ENCODE results near the gene CACNA2D2.

The CACNA2D2 gene

DNA sequence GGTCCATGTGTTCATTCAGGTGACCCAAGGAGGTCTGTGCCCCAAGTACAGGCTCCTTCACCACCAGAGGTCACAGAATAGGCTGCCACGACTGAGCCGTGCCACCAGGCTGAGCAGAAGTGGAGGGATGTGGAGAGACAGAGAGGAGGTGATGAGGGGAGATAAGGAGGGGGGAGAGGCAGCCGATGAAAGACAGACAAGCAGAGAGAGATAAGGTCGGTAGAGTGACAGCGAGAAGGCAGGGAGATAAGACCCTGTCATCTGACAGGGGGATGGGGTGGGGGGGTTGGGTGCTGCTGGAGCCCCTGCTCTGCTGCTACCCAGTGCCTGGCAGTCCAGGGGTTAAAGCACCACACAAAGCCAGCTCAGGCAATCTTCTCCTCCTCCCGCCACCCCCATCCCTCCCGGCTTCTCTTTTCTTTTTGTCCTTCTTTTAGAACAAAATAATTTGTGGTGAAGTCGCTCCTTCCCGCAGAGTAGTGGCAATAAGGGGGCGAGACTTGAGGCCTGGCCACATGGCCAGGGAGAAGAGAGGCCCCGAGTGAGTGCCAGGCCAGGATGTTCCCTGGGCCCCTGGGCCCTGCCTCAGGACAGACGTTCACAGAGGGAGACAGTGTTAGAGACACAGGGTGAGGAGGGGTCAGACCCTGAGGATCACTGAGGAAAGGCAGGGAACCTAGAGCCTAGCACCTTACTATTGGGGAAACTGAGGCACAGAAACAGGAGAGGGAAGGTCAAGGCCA, 67.9 kb downstream of the CACNA2D2 start:
- in situ Hi-C loops (cut with HindIII; ENCODE audit: low sequenced_read_pairs), result no loop called here
- H3K4me3 ChIP-seq (ENCODE audit: low read depth, low read length), result no peak overlapping the region
- TF ChIP-seq, protein P1, sequence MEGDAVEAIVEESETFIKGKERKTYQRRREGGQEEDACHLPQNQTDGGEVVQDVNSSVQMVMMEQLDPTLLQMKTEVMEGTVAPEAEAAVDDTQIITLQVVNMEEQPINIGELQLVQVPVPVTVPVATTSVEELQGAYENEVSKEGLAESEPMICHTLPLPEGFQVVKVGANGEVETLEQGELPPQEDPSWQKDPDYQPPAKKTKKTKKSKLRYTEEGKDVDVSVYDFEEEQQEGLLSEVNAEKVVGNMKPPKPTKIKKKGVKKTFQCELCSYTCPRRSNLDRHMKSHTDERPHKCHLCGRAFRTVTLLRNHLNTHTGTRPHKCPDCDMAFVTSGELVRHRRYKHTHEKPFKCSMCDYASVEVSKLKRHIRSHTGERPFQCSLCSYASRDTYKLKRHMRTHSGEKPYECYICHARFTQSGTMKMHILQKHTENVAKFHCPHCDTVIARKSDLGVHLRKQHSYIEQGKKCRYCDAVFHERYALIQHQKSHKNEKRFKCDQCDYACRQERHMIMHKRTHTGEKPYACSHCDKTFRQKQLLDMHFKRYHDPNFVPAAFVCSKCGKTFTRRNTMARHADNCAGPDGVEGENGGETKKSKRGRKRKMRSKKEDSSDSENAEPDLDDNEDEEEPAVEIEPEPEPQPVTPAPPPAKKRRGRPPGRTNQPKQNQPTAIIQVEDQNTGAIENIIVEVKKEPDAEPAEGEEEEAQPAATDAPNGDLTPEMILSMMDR (IDR thresholded peaks at IDR 0.05; ENCODE audit: low read depth, low read length), result no peak
- no peak for DNase-seq (ENCODE audit: low read depth, low spot score)

GRCh38 chr3:50433954-50434353, 69.5 kb downstream of the CACNA2D2 start:
- no peak for DNase-seq (ENCODE audit: low read depth, low spot score)
- H3K4me3 ChIP-seq (ENCODE audit: low read depth, low read length), result no peak overlapping the region
- in situ Hi-C loops (cut with HindIII; ENCODE audit: low sequenced_read_pairs), result no loop called here
- TF ChIP-seq, protein P1 (IDR thresholded peaks at IDR 0.05; ENCODE audit: low read depth, low read length), result no peak

DNA sequence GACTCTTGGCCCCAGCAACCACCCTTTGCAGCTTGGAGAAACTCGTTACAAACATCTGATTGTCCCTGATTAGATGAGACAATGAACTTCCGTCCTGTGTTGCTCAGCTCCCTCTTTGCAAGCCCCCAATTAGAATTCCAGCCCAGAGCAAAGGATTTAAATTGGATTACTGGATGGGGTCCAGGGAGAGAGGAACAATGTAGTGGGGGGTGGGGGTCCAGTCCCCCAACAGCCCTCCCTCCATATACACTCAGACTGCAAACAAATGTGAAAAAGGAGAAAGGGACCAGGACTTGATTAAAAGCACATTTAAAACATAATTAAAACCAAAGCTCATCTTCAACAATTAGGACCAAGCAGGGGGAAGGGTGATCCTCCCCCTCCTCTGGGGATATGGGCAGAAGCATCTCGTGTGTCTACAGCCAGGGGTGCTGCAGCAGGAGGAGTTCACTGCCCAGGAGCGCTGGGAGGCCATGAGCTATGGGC, 72.4 kb downstream of the CACNA2D2 start:
- no peak overlapping the region for H3K4me3 ChIP-seq (ENCODE audit: low read depth, low read length)
- in situ Hi-C loops (cut with HindIII; ENCODE audit: low sequenced_read_pairs), result no loop called here
- DNase-seq (ENCODE audit: low read depth, low spot score), result no peak
- TF ChIP-seq, protein P1 (IDR thresholded peaks at IDR 0.05; ENCODE audit: low read depth, low read length), result no peak

DNA sequence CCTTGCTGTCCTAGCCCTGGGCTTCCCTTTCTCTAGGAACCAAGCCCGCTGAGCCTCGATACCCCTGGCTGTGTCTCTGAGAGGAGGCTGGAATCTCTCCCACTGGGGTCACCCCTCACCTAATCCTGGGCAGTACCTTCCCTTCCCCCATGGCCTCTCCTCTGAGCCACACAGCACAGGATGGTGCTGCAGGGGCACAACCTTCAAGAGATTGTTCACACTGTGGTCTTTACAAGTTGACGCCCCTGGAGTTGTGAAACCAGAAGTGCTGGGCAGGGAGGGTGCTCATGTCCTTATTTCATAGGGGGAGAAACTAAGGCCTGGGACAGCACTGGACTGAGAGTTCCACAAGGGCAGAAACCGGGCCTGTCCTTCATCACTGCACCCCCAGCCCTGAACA, 73.2 kb downstream of the CACNA2D2 start:
- DNase-seq (ENCODE audit: low read depth, low spot score), result no peak
- no peak overlapping the region for H3K4me3 ChIP-seq (ENCODE audit: low read depth, low read length)
- TF ChIP-seq, protein P1 (IDR thresholded peaks at IDR 0.05; ENCODE audit: low read depth, low read length), result no peak
- in situ Hi-C loops (cut with HindIII; ENCODE audit: low sequenced_read_pairs), result no loop called here

DNA sequence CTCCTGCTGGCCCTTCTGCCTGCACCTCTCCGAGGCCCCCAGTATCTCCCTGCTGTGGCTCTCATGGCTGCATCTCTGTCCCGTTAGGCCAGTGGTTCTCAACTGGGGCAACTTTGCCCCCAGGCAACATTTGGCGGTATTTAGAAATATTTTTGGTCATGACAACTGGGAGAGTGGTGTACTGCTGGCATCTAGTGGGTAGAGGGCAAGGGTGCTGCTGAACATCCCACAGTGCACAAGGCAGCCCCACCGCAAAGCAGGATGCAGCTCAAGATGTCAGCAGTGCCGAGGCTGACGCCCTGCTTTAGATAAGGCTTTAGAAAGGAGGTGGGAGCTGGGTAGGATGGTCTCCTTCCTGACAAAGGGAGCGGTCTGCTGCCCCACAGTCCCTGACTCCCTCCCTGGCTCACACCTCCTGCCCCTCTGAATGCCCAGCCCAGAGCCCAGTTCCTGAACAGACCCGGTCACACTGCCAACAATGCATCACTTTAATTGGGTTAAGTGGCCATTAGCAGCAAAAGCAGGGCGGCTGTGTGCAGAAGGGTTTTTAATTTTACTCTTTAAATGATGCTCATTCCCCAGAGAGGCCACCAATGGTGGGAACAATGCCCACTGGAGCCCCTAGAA, 75.3 kb downstream of the CACNA2D2 start:
- H3K4me3 ChIP-seq (ENCODE audit: low read depth, low read length), result no peak overlapping the region
- DNase-seq (ENCODE audit: low read depth, low spot score), result no peak
- TF ChIP-seq, protein P1 (IDR thresholded peaks at IDR 0.05; ENCODE audit: low read depth, low read length), result no peak
- in situ Hi-C loops (cut with HindIII; ENCODE audit: low sequenced_read_pairs), result no loop called here

DNA sequence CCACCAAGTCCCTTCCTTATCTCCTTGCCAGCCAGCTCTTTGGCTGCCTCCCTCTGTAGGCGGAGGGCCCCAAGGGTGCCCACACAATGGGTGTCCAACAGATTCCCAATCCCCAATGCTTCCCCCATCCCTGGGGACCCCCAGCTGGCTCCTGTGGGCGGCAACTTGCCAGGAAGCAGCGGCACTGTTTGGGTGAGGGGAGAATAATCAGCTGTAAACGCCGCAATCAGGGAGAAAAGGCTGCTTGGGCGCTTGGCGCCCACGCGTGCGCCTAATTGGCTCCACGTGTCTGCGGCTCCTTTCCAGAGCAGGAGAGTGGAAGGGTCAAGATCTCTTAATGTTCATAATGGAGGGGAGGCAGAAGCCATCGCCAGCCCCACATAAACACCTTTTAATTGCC, 76.2 kb downstream of the CACNA2D2 start:
- in situ Hi-C loops (cut with HindIII; ENCODE audit: low sequenced_read_pairs), result no loop called here
- H3K4me3 ChIP-seq (ENCODE audit: low read depth, low read length), result no peak overlapping the region
- DNase-seq (ENCODE audit: low read depth, low spot score), result no peak
- TF ChIP-seq, protein P1 (IDR thresholded peaks at IDR 0.05; ENCODE audit: low read depth, low read length), result no peak

All from astrocyte of the spinal cord (primary cell).